RWPE1 (cell line): ENCODE measurements around the gene INS.
"Not testable (repeated sequence)": the region's sequence is repeated elsewhere in the genome, so short reads cannot be mapped to it uniquely, and the experiment has no call there.

Experiments
- CTCF ChIA-PET: fragments of 350-600 bp; sonication (Branson Sonifier 250); formaldehyde crosslinking; extraction: SDS; loops from one replicate; lab custom pipeline; 2021; lab: Yijun Ruan, JAX
- POLR2A ChIA-PET: fragments of 400-600 bp; formaldehyde crosslinking; extraction: SDS; loops from one replicate; lab custom pipeline; 2020; ENCODE audit warnings: antibody characterized with exemption; ENCODE audit not compliant: low non-redundant PET; lab: Yijun Ruan, JAX
- DNase-seq: peaks from one replicate; pipeline ENCODE4 v3.0.0; 2012; ENCODE audit warnings: low spot score
- H3K27ac ChIP-seq: fragments of 450-650 bp; 2 replicates; pipeline ENCODE4 v1.5.1; 2017
- CTCF ChIP-seq: fragments of 450-650 bp; conservative IDR thresholded peaks from 2 replicates; pipeline ENCODE4 v1.5.1; 2017; ENCODE audit warnings: low read depth, mild to moderate bottlenecking

The INS gene

GRCh38 chr11:2195756-2196088 is 34.7 kb upstream of the INS start:
- no peak for TF ChIP-seq CTCF
- H3K27ac ChIP-seq = no peak overlapping the region; the same call in 1 of the 2 replicates
- CTCF ChIA-PET = interaction anchor here (1.0 to 4.4 kb wide), 4 partner anchors 10 to 224 kb away, joined by 3 to 36 read pairs (median 14); no protein-coding TSS in a partner anchor
- DNase-seq = no peak
- POLR2A ChIA-PET = no interaction called here

GRCh38 chr11:2194877-2195755 is 34.1 kb upstream of the INS start:
- H3K27ac ChIP-seq = peak overlapping the region; percentile 82
- no peak for DNase-seq
- ChIA-PET CTCF (interaction anchor here (0.6 to 4.4 kb wide), 18 partner anchors 9 to 332 kb away, joined by 3 to 36 read pairs (median 6); partner anchors contain the start of gene TSSC4), POLR2A (interaction anchor here (0.6 kb wide), 1 partner anchor 14 kb away, joined by 3 read pairs; no protein-coding TSS in a partner anchor)
- peak; percentile 88 for TF ChIP-seq CTCF

GRCh38 chr11:2193888-2194595 is 33.0 kb upstream of the INS start:
- not testable (repeated sequence) for DNase-seq
- ChIA-PET POLR2A (interaction anchor here (0.6 kb wide), 1 partner anchor 15 kb away, joined by 3 read pairs; no protein-coding TSS in a partner anchor), CTCF (interaction anchor here (0.5 to 4.4 kb wide), 18 partner anchors 9 to 331 kb away, joined by 3 to 36 read pairs (median 6); partner anchors contain the start of gene TSSC4)
- H3K27ac ChIP-seq = peak overlapping the region; percentile 82

GRCh38 chr11:2193099-2193887 is 32.3 kb upstream of the INS start:
- DNase-seq = peak; percentile 54
- CTCF ChIA-PET = interaction anchor here (0.5 to 4.4 kb wide), 11 partner anchors 15 to 264 kb away, joined by 3 to 36 read pairs (median 8); no protein-coding TSS in a partner anchor
- POLR2A ChIA-PET = no interaction called here
- no peak for TF ChIP-seq CTCF
- H3K27ac ChIP-seq = peak overlapping the region; percentile 82

- no peak for TF ChIP-seq CTCF
- H3K27ac ChIP-seq = peak overlapping the region; percentile 82
- ChIA-PET POLR2A (no interaction called here), CTCF (interaction anchor here (0.5 to 4.4 kb wide), 2 partner anchors 18 to 107 kb away, joined by 4 to 36 read pairs; no protein-coding TSS in a partner anchor)
- no peak for DNase-seq
These were observed 31.4 kb upstream of the INS start for GRCh38 chr11:2192435-2192834.

GRCh38 chr11:2191883-2192282 is 30.9 kb upstream of the INS start:
- ChIA-PET POLR2A (no interaction called here), CTCF (interaction anchor here (4.4 kb wide), 1 partner anchor 107 kb away, joined by 36 read pairs; no protein-coding TSS in a partner anchor)
- no peak for TF ChIP-seq CTCF
- no peak for DNase-seq
- H3K27ac ChIP-seq = peak overlapping the region; percentile 82
